Endothelial cell of umbilical vein (primary cell): ENCODE measurements around the gene ELAVL1. TPM values are rescaled to one million over a fixed set of nuclear protein-coding genes. Genes with fewer than 3 reads are reported as not detected.

Experiments
- BruUV-seq: library from RNA; stranded (reverse); fragments of 400-500 nt; replicated peaks from 2 replicates; lab custom pipeline; 2021; lab: Mats Ljungman, UMichigan
- CTCF ChIA-PET: fragments of 300-600, 350-600 bp; sonication (Branson Sonifier 250); formaldehyde crosslinking; loops from one replicate; lab custom pipeline; 2021; ENCODE audit warnings: antibody characterized with exemption, inconsistent platforms; lab: Charles Lee
- POLR2A ChIA-PET: fragments of 300-600, 350-600 bp; sonication (Branson Sonifier 250); formaldehyde crosslinking; loops from one replicate; lab custom pipeline; 2021; ENCODE audit warnings: antibody characterized with exemption, inconsistent platforms; lab: Charles Lee
- DNase-seq: peaks from one replicate; pipeline ENCODE4 v3.0.0-alpha.2; 2011; ENCODE audit warnings: low read depth, low spot score
- FAIRE-seq: peaks from 2 replicates; lab custom pipeline; 2011; peaks lifted over from hg19 to GRCh38; lab: Jason Lieb, UNC
- H2AFZ ChIP-seq: 2 replicates; pipeline ENCODE4 v1.6.0; 2012; ENCODE audit warnings: low read depth, low read length, control low read depth, inconsistent platforms
- H3K27ac ChIP-seq: 2 replicates; pipeline ENCODE4 v1.5.1; 2011; ENCODE audit warnings: low read depth, mild to moderate bottlenecking, control low read depth, low read length, moderate library complexity; ENCODE audit not compliant: insufficient read depth
- H3K27me3 ChIP-seq, 2 experiments: 2 replicates each; pipeline versions ENCODE4 v1.6.0 to v1.6.1; 2011; ENCODE audit warnings: low read length in 2 of 2, mixed read lengths in 1 of 2; ENCODE audit not compliant: control insufficient read depth in 2 of 2, insufficient read depth in 2 of 2
- H3K36me3 ChIP-seq, 2 experiments: 2 replicates in 1 of 2; 3 replicates in 1 of 2; pipeline ENCODE4 v1.5.1; 2011; ENCODE audit warnings: low read length in 2 of 2, mild to moderate bottlenecking in 1 of 2, moderate library complexity in 1 of 2; ENCODE audit not compliant: control insufficient read depth in 2 of 2, insufficient read depth in 2 of 2; ENCODE audit errors: extremely low read depth in 1 of 2
- H3K4me1 ChIP-seq: 3 replicates; pipeline ENCODE4 v1.5.1; 2011; ENCODE audit warnings: mild to moderate bottlenecking, low read length; ENCODE audit not compliant: control insufficient read depth, insufficient read depth; ENCODE audit errors: extremely low read depth
- H3K4me2 ChIP-seq: 2 replicates; pipeline ENCODE4 v1.6.1; 2011; ENCODE audit warnings: low read length, control low read depth, mixed read lengths; ENCODE audit not compliant: insufficient read depth
- H3K4me3 ChIP-seq, 3 experiments: fragments of 200-600 bp in 1 of 3; sonication (generic), shearing (Covaris generic) in 1 of 3; replicated peaks in 1 of 3; 2 replicates each; pipeline ENCODE4 v1.5.1; 2011 to 2016; ENCODE audit warnings: control low read depth in 3 of 3, low read length in 3 of 3, mild to moderate bottlenecking in 2 of 3, inconsistent platforms in 1 of 3, low read depth in 1 of 3, moderate library complexity in 1 of 3; ENCODE audit not compliant: insufficient read depth in 1 of 3
- H3K79me2 ChIP-seq: 2 replicates; pipeline ENCODE4 v1.6.0; 2012; ENCODE audit warnings: low read length, inconsistent platforms; ENCODE audit not compliant: control insufficient read depth, insufficient read depth
- H3K9ac ChIP-seq: replicated peaks from 2 replicates; pipeline ENCODE3; 2011; ENCODE audit warnings: low read length, control low read depth; ENCODE audit not compliant: insufficient read depth; ENCODE audit errors: extremely low read depth
- H3K9me1 ChIP-seq: replicated peaks from 3 replicates; pipeline ENCODE4 v1.6.0; 2011; ENCODE audit warnings: mild to moderate bottlenecking, low read length; ENCODE audit not compliant: control insufficient read depth, insufficient read depth; ENCODE audit errors: extremely low read depth
- H3K9me3 ChIP-seq: replicated peaks from 2 replicates; pipeline ENCODE4 v1.5.1; 2012; ENCODE audit warnings: low read length, inconsistent platforms; ENCODE audit not compliant: control insufficient read depth, insufficient read depth
- H4K20me1 ChIP-seq: replicated peaks from 2 replicates; pipeline ENCODE3; 2011; ENCODE audit warnings: mild to moderate bottlenecking, low read length; ENCODE audit not compliant: control insufficient read depth, insufficient read depth; ENCODE audit errors: extremely low read depth
- EZH2 ChIP-seq: IDR thresholded peaks from 2 replicates; pipeline ENCODE4 v1.6.1; 2012; ENCODE audit warnings: borderline replicate concordance, low read depth, mild to moderate bottlenecking, moderate library complexity, low read length, inconsistent platforms; ENCODE audit not compliant: severe bottlenecking
- FOS ChIP-seq: IDR thresholded peaks from 2 replicates; pipeline ENCODE4 v1.6.1; 2011; ENCODE audit warnings: mild to moderate bottlenecking, low read length, moderate library complexity, borderline replicate concordance; ENCODE audit not compliant: insufficient read depth
- GATA2 ChIP-seq: IDR thresholded peaks from 2 replicates; pipeline ENCODE4 v1.7.0; 2011; ENCODE audit warnings: low read depth, mild to moderate bottlenecking, moderate library complexity, mixed read lengths, low read length; ENCODE audit not compliant: insufficient read length, insufficient read depth
- JUN ChIP-seq: IDR thresholded peaks from 2 replicates; pipeline ENCODE4 v1.6.1; 2011; ENCODE audit warnings: borderline replicate concordance, low read depth; ENCODE audit not compliant: insufficient read length, insufficient read depth
- MYC ChIP-seq: IDR thresholded peaks from one replicate; pipeline ENCODE4 v1.6.1; 2011; ENCODE audit warnings: mild to moderate bottlenecking, low read depth, low read length
- POLR2A ChIP-seq: IDR thresholded peaks from 2 replicates; pipeline ENCODE4 v1.6.1; 2012; ENCODE audit warnings: low read depth, mild to moderate bottlenecking, control low read depth, low read length
- POLR2AphosphoS5 ChIP-seq: IDR thresholded peaks from 2 replicates; pipeline ENCODE4 v1.6.1; 2012; ENCODE audit warnings: low read depth, mild to moderate bottlenecking, control low read depth, low read length, moderate library complexity; ENCODE audit not compliant: insufficient read depth
- dilution Hi-C: fragments of 300-500 bp; cut with MboI; formaldehyde crosslinking; loops from one replicate; pipeline ENCODE4 v1.15.0; 2019; ENCODE audit warnings: low sequenced_read_pairs; ENCODE audit not compliant: extremely low pct_ligation_motif_present
- intact Hi-C: fragments of 100-400 bp; cut with micrococcal nuclease; formaldehyde crosslinking; loops from one replicate; pipeline ENCODE4 v1.10.0; 2022
- polyA plus RNA-seq, 4 experiments: library from polyadenylated mRNA; depleted of rRNA in 3 of 4; stranded (reverse) in 3 of 4; unstranded in 1 of 4; fragments of >200 nt; gene quantifications; 2 replicates each; pipeline versions ENCODE4 v1.2.1 to v1.2.3, GENCODE V29; 2011 to 2012; ENCODE audit warnings: missing spikeins in 1 of 4
- total RNA-seq: library from RNA; stranded (reverse); gene quantifications from 2 replicates; pipeline ENCODE4 v1.2.3, GENCODE V29; 2021
- TF ChIP-seq, protein P1 (sequence below): IDR thresholded peaks from 2 replicates; pipeline ENCODE4 v1.6.1; 2011; ENCODE audit not compliant: insufficient read depth, insufficient read length
- TF ChIP-seq, protein P2 (sequence below), 2 donors: IDR thresholded peaks; 1 replicate in 1 of 2; 2 replicates in 1 of 2; pipeline ENCODE4 v1.5.1; 2011; ENCODE audit warnings: low read length in 2 of 2, mild to moderate bottlenecking in 2 of 2, moderate library complexity in 2 of 2, control low read depth in 1 of 2, inconsistent platforms in 1 of 2, low read depth in 1 of 2; ENCODE audit not compliant: insufficient read depth in 1 of 2; ENCODE audit errors: extremely low read depth in 1 of 2

The ELAVL1 gene
- total and polyA plus RNA-seq, 2 donors (not counting 3 experiments of a cell fraction or from before 2014, with no cell fraction given), result 46.8 to 134 TPM

DNA sequence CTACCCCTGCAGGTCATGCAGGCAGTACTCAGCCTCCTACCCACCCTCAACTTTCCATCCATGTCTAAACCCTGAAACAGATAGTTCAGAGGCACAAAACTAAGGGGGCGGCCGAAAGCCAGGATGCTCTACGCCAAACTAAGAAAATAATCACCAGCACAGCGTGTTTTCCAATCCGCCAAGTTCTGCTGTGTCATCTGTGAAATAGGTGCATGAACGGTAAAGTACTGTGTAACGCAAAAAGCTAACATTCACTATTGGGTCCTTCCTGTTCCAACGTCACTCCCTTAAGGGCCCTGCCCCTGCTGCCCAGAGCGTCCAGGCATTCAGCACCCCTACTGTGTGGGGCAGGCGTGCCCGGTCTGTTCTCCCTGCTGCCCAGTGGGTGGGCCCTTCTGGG, 49.7 kb downstream of the ELAVL1 start:
- dilution Hi-C loops, result no loop called here
- no peaks in the 10 kb centered on the region for H3K27me3 ChIP-seq
- no peak overlapping the region for H3K4me2 ChIP-seq
- DNase-seq (no peak), FAIRE-seq (no peak)
- no peaks in the 10 kb centered on the region for H4K20me1 ChIP-seq
- BruUV-seq, result no TSS peak
- peaks cover 5% of the 10 kb centered on the region for H3K4me1 ChIP-seq
- H3K9ac ChIP-seq, result no peak overlapping the region
- TF ChIP-seq POLR2A (no peak), JUN (no peak), FOS (no peak), POLR2AphosphoS5 (no peak), EZH2 (no peak), GATA2 (no peak), MYC (no peak)
- TF ChIP-seq, protein P1, sequence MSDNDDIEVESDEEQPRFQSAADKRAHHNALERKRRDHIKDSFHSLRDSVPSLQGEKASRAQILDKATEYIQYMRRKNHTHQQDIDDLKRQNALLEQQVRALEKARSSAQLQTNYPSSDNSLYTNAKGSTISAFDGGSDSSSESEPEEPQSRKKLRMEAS, result no peak
- TF ChIP-seq, protein P2, sequence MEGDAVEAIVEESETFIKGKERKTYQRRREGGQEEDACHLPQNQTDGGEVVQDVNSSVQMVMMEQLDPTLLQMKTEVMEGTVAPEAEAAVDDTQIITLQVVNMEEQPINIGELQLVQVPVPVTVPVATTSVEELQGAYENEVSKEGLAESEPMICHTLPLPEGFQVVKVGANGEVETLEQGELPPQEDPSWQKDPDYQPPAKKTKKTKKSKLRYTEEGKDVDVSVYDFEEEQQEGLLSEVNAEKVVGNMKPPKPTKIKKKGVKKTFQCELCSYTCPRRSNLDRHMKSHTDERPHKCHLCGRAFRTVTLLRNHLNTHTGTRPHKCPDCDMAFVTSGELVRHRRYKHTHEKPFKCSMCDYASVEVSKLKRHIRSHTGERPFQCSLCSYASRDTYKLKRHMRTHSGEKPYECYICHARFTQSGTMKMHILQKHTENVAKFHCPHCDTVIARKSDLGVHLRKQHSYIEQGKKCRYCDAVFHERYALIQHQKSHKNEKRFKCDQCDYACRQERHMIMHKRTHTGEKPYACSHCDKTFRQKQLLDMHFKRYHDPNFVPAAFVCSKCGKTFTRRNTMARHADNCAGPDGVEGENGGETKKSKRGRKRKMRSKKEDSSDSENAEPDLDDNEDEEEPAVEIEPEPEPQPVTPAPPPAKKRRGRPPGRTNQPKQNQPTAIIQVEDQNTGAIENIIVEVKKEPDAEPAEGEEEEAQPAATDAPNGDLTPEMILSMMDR (IDR thresholded peaks at IDR 0.05; ENCODE audit: extremely low read depth in 1 of 2, insufficient read depth in 1 of 2, low read depth in 1 of 2, low read length in 2 of 2), result no peak
- intact Hi-C loops, result no loop called here
- no peaks in the 10 kb centered on the region for H3K9me3 ChIP-seq
- no peak overlapping the region for H2AFZ ChIP-seq
- H3K4me3 ChIP-seq, result no peak overlapping the region
- no peaks in the 10 kb centered on the region for H3K79me2 ChIP-seq
- H3K36me3 ChIP-seq, result peaks cover 0 to under 1% of the 10 kb centered on the region in 2 experiments
- CTCF ChIA-PET, result interaction anchor here (1.0 to 4.6 kb wide), 2 partner anchors 12 to 14 kb away, joined by 3 to 33 read pairs; partner anchors contain the start of gene TIMM44
- no peaks in the 10 kb centered on the region for H3K9me1 ChIP-seq
- no peak overlapping the region for H3K27ac ChIP-seq
- POLR2A ChIA-PET, result no interaction called here
